CD14-positive monocyte (primary cell): Measurements from ENCODE around the gene CMTM6. TPM values are rescaled to one million over a fixed set of nuclear protein-coding genes. Genes with fewer than 3 reads are reported as not detected.

Source experiments
- DNase-seq, 3 donors: peaks; one replicate each; pipeline ENCODE4 v3.0.0-alpha.2; 2011 to 2022
- H2AFZ ChIP-seq: 2 replicates; pipeline ENCODE4 v1.6.0; 2012; ENCODE audit warnings: mild to moderate bottlenecking, low read depth, low read length, inconsistent platforms; ENCODE audit not compliant: insufficient read depth, poor library complexity, severe bottlenecking
- H3K27ac ChIP-seq, 2 donors: 1 replicate in 1 of 2; 2 replicates in 1 of 2; pipeline ENCODE4 v1.5.1; 2012 to 2013; ENCODE audit warnings: low read length in 2 of 2, control low read depth in 1 of 2, inconsistent platforms in 1 of 2, low read depth in 1 of 2, mild to moderate bottlenecking in 1 of 2
- H3K27me3 ChIP-seq, 2 donors: one replicate each; pipeline versions ENCODE4 v1.6.0 to v1.6.1; 2011 to 2013; ENCODE audit warnings: low read length in 2 of 2; ENCODE audit not compliant: control insufficient read depth in 2 of 2, insufficient read depth in 2 of 2
- H3K36me3 ChIP-seq, 2 donors: replicated peaks in 1 of 2; 1 replicate in 1 of 2; 2 replicates in 1 of 2; pipeline versions ENCODE4 v1.5.1 to v1.6.1; 2012 to 2013; ENCODE audit warnings: low read length in 2 of 2, control low read depth in 1 of 2, inconsistent platforms in 1 of 2, mild to moderate bottlenecking in 1 of 2; ENCODE audit not compliant: insufficient read depth in 2 of 2, control insufficient read depth in 1 of 2
- H3K4me1 ChIP-seq, 2 donors: 1 replicate in 1 of 2; 2 replicates in 1 of 2; pipeline versions ENCODE4 v1.5.1 to v1.6.1; 2012 to 2013; ENCODE audit warnings: low read length in 2 of 2, control low read depth in 1 of 2, inconsistent platforms in 1 of 2, mild to moderate bottlenecking in 1 of 2, moderate library complexity in 1 of 2; ENCODE audit not compliant: insufficient read depth in 2 of 2, control insufficient read depth in 1 of 2
- H3K4me2 ChIP-seq: replicated peaks from 2 replicates; pipeline ENCODE3; 2012; ENCODE audit warnings: low read length, moderate library complexity, mild to moderate bottlenecking; ENCODE audit not compliant: poor library complexity, severe bottlenecking; ENCODE audit errors: extremely low read depth
- H3K4me3 ChIP-seq, 3 experiments: fragments of 200-600 bp in 1 of 3; sonication (generic) in 1 of 3; replicated peaks in 1 of 3; 1 replicate in 2 of 3; 2 replicates in 1 of 3; pipeline ENCODE4 v1.5.1; 2011 to 2013; ENCODE audit warnings: low read length in 3 of 3, mild to moderate bottlenecking in 3 of 3, control low read depth in 2 of 3, low read depth in 2 of 3, inconsistent platforms in 1 of 3, moderate library complexity in 1 of 3
- H3K79me2 ChIP-seq: 2 replicates; pipeline ENCODE4 v1.6.0; 2012; ENCODE audit warnings: mild to moderate bottlenecking, control low read depth, inconsistent platforms, low read length, moderate library complexity; ENCODE audit not compliant: insufficient read depth
- H3K9ac ChIP-seq: 2 replicates; pipeline ENCODE4 v1.6.0; 2017; ENCODE audit warnings: low read length, mild to moderate bottlenecking; ENCODE audit not compliant: insufficient read depth, poor library complexity, severe bottlenecking
- H3K9me3 ChIP-seq, 2 donors: replicated peaks in 1 of 2; 1 replicate in 1 of 2; 2 replicates in 1 of 2; pipeline versions ENCODE4 v1.5.1 to v1.6.1; 2012 to 2013; ENCODE audit warnings: low read length in 2 of 2, control low read depth in 1 of 2; ENCODE audit not compliant: control insufficient read depth in 1 of 2, insufficient read depth in 1 of 2
- H4K20me1 ChIP-seq: 2 replicates; pipeline ENCODE4 v1.6.0; 2012; ENCODE audit warnings: mild to moderate bottlenecking, low read length, control low read depth, moderate library complexity; ENCODE audit not compliant: insufficient read depth
- H3K27ac Mint-ChIP-seq, 7 donors: one replicate each; pipeline ENCODE4 v1.8.0; 2020; ENCODE audit warnings: mild to moderate bottlenecking in 7 of 7, mixed read lengths in 7 of 7, moderate library complexity in 6 of 7, inconsistent platforms in 2 of 7
- H3K27me3 Mint-ChIP-seq, 3 donors: one replicate each; pipeline ENCODE4 v1.8.0; 2021 to 2022; ENCODE audit warnings: low read depth in 3 of 3, mild to moderate bottlenecking in 3 of 3, mixed read lengths in 3 of 3, moderate library complexity in 3 of 3, inconsistent platforms in 1 of 3
- H3K36me3 Mint-ChIP-seq, 2 donors: one replicate each; pipeline ENCODE4 v1.8.0; 2020; ENCODE audit warnings: mixed read lengths in 2 of 2, inconsistent platforms in 1 of 2, mild to moderate bottlenecking in 1 of 2
- H3K4me1 Mint-ChIP-seq: one replicate; pipeline ENCODE4 v1.8.0; 2020; ENCODE audit warnings: mild to moderate bottlenecking, mixed read lengths
- H3K4me3 Mint-ChIP-seq, 2 donors: one replicate each; pipeline ENCODE4 v1.8.0; 2020; ENCODE audit warnings: mild to moderate bottlenecking in 2 of 2, mixed read lengths in 2 of 2, moderate library complexity in 1 of 2
- H3K9me3 Mint-ChIP-seq, 7 donors: one replicate each; pipeline ENCODE4 v1.8.0; 2020 to 2022; ENCODE audit warnings: mixed read lengths in 7 of 7, mild to moderate bottlenecking in 6 of 7, moderate library complexity in 6 of 7, inconsistent platforms in 2 of 7
- WGBS: methylation state at CpG from one replicate; pipeline ENCODE4 v1.1.5; 2013; ENCODE audit warnings: missing lambda C conversion rate; ENCODE audit not compliant: insufficient coverage; 5-methylcytosine and 5-hydroxymethylcytosine counted together
- intact Hi-C, 2 donors: fragments of 100-400 bp; cut with micrococcal nuclease; formaldehyde crosslinking; loops; one replicate each; pipeline versions ENCODE4 v1.15.0 to v1.15.1; 2023
- polyA plus RNA-seq, 3 donors: library from polyadenylated mRNA; depleted of rRNA in 1 of 3; unstranded in 2 of 3; stranded (reverse) in 1 of 3; fragments of 300-500 nt in 2 of 3; fragments of >200 nt in 1 of 3; fragmentation: Illumina TruSeq in 2 of 3; gene quantifications; 1 replicate in 2 of 3; 2 replicates in 1 of 3; pipeline ENCODE4 v1.2.3, GENCODE V29; 2012 to 2021
- TF ChIP-seq, protein P1 (sequence below): fragments of 200-600 bp; IDR thresholded peaks from one replicate; pipeline ENCODE4 v1.8.0; 2022; ENCODE audit warnings: antibody characterized with exemption, mild to moderate bottlenecking

CMTM6 gene
- polyA plus RNA-seq, 3 donors, result 40.0 to 210 (median 190) TPM

- TF ChIP-seq, protein P1, sequence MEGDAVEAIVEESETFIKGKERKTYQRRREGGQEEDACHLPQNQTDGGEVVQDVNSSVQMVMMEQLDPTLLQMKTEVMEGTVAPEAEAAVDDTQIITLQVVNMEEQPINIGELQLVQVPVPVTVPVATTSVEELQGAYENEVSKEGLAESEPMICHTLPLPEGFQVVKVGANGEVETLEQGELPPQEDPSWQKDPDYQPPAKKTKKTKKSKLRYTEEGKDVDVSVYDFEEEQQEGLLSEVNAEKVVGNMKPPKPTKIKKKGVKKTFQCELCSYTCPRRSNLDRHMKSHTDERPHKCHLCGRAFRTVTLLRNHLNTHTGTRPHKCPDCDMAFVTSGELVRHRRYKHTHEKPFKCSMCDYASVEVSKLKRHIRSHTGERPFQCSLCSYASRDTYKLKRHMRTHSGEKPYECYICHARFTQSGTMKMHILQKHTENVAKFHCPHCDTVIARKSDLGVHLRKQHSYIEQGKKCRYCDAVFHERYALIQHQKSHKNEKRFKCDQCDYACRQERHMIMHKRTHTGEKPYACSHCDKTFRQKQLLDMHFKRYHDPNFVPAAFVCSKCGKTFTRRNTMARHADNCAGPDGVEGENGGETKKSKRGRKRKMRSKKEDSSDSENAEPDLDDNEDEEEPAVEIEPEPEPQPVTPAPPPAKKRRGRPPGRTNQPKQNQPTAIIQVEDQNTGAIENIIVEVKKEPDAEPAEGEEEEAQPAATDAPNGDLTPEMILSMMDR, result no peak
- Histone ChIP-seq H3K4me2 (no peak overlapping the region), H3K4me3 (no peak overlapping the region), H3K4me1 (peaks cover 25 to 39% of the 10 kb centered on the region in 2 donors), H3K9ac (no peak overlapping the region), H2AFZ (no peak overlapping the region), H3K27me3 (no peaks in the 10 kb centered on the region), H3K27ac (peak overlapping the region in 1 of 2 donors; percentile 33), H4K20me1 (no peaks in the 10 kb centered on the region), H3K36me3 (peaks cover 40 to 65% of the 10 kb centered on the region in 2 donors), H3K79me2 (peaks cover 79% of the 10 kb centered on the region), H3K9me3 (no peaks in the 10 kb centered on the region)
- Mint-ChIP-seq H3K9me3 (peaks cover 0 to 2% (median 0%) of the 10 kb centered on the region in 7 donors), H3K36me3 (peaks cover 63 to 80% of the 10 kb centered on the region in 2 donors), H3K4me3 (no peak overlapping the region), H3K27ac (peak overlapping the region in 6 of 7 donors; percentile 12 to 72 (median 38)), H3K4me1 (peaks cover 49% of the 10 kb centered on the region), H3K27me3 (no peaks in the 10 kb centered on the region)
- intact Hi-C loops, result no loop called here
- DNase-seq, result no peak
- 100% methylated on average over 1 of the region's 1 CpG for WGBS
Measured at GRCh38 chr3:32482693-32483092, 20.0 kb downstream of the CMTM6 start.

GRCh38 chr3:32481791-32482631 is 20.6 kb downstream of the CMTM6 start:
- 100% methylated on average over 1 of the region's 3 CpGs for WGBS
- H3K36me3 ChIP-seq, result peaks cover 34 to 58% of the 10 kb centered on the region in 2 donors
- no peak overlapping the region for H3K4me2 ChIP-seq
- H3K4me3 ChIP-seq, result no peak overlapping the region
- Mint-ChIP-seq H3K36me3 (peaks cover 60 to 77% of the 10 kb centered on the region in 2 donors), H3K4me1 (peaks cover 53% of the 10 kb centered on the region), H3K27ac (peak overlapping the region in 6 of 7 donors; percentile 12 to 72 (median 57)), H3K9me3 (peaks cover 0 to 2% (median 0%) of the 10 kb centered on the region in 7 donors), H3K27me3 (no peaks in the 10 kb centered on the region), H3K4me3 (no peak overlapping the region)
- intact Hi-C loops, result no loop called here
- H2AFZ ChIP-seq, result no peak overlapping the region
- TF ChIP-seq, protein P1, result no peak
- H3K27ac ChIP-seq, result peak overlapping the region in 1 of 2 donors; percentile 33
- DNase-seq, result no peak
- H4K20me1 ChIP-seq, result no peaks in the 10 kb centered on the region
- H3K9me3 ChIP-seq, result no peaks in the 10 kb centered on the region
- H3K4me1 ChIP-seq, result peaks cover 25 to 46% of the 10 kb centered on the region in 2 donors
- no peaks in the 10 kb centered on the region for H3K27me3 ChIP-seq
- H3K9ac ChIP-seq, result no peak overlapping the region
- H3K79me2 ChIP-seq, result peaks cover 75% of the 10 kb centered on the region
